ENCODE measurements around the gene RNGTT. TPM values are rescaled to one million over a fixed set of nuclear protein-coding genes. Genes with fewer than 3 reads are reported as not detected.
"Not testable (repeated sequence)": the region's sequence is repeated elsewhere in the genome, so short reads cannot be mapped to it uniquely, and the experiment has no call there.

RNGTT gene
- total and polyA plus RNA-seq, 10 of the 15 experiments (the other 5 are each of a cell fraction or from before 2014, with no cell fraction given) = 7.7 to 30.4 (median 22.2) TPM

- no peak overlapping the region for H3K4me2 ChIP-seq (ENCODE audit: control insufficient read depth, insufficient read depth)
- FAIRE-seq (no peak), ATAC-seq (no peak), DNase-seq (ENCODE audit: low read depth, low spot score) (no peak)
- TF ChIP-seq ZNF687 (IDR thresholded peaks at IDR 0.05) = no peak
- no peak for TF ChIP-seq WRNIP1 (IDR thresholded peaks at IDR 0.05; ENCODE audit: borderline replicate concordance, low read depth, low read length)
- no peak for TF ChIP-seq BHLHE40 (IDR thresholded peaks at IDR 0.05; ENCODE audit: borderline replicate concordance in 1 of 2, low read depth in 2 of 2, low read length in 1 of 2)
- TF ChIP-seq CBFB (IDR thresholded peaks at IDR 0.05; ENCODE audit: low read depth) = no peak
- no peak for TF ChIP-seq IRF5 (IDR thresholded peaks at IDR 0.05; ENCODE audit: borderline replicate concordance)
- no peaks in the 10 kb centered on the region for H3K4me1 ChIP-seq (ENCODE audit: control insufficient read depth, insufficient read depth, low read length)
- POLR2A ChIA-PET = no interaction called here
- no peak overlapping the region for H2AFZ ChIP-seq (ENCODE audit: control insufficient read depth, low read depth, low read length)
- H3K27me3 ChIP-seq (replicated peaks in 1 of 2; ENCODE audit: control insufficient read depth in 2 of 2, insufficient read depth in 2 of 2, low read length in 1 of 2) = no peaks in the 10 kb centered on the region
- intact Hi-C loops (cut with micrococcal nuclease; ENCODE audit: unreplicated experiment) (no loop called here), in situ Hi-C loops (cut with MboI) (no loop called here)
- peaks cover 16% of the 10 kb centered on the region for H3K9me3 ChIP-seq (replicated peaks; ENCODE audit: control insufficient read depth, insufficient read depth, low read length)
- H3K79me2 ChIP-seq (ENCODE audit: control insufficient read depth, insufficient read depth, low read length) = no peaks in the 10 kb centered on the region
- RAD21 ChIA-PET (ENCODE audit: unreplicated experiment) = no interaction called here
- CTCF ChIA-PET = interaction anchor here (0.5 kb wide), 1 partner anchor 1658 kb away, joined by 3 read pairs; no protein-coding TSS in a partner anchor
- H3K27ac ChIP-seq (ENCODE audit: control insufficient read depth, insufficient read depth) = no peak overlapping the region
- SMC1A ChIA-PET (ENCODE audit: uncharacterized antibody, unreplicated experiment) = interaction anchor here (0.6 to 0.8 kb wide), 2 partner anchors 51 to 521 kb away, joined by 3 read pairs; no protein-coding TSS in a partner anchor
- H4K20me1 ChIP-seq (ENCODE audit: control insufficient read depth, insufficient read depth) = no peaks in the 10 kb centered on the region
- H3K4me3 ChIP-seq = no peak overlapping the region
- peaks cover 0 to 1% of the 10 kb centered on the region in 2 experiments; a peak in 1 of 4 replicates for H3K36me3 ChIP-seq (ENCODE audit: control insufficient read depth in 2 of 2, insufficient read depth in 2 of 2, low read length in 1 of 2)
- no peak overlapping the region for H3K9ac ChIP-seq (ENCODE audit: control insufficient read depth, insufficient read depth, low read length)
- no TSS peak for BruUV-seq (replicated peaks)
Measured at GRCh38 chr6:88835210-88835609, 128.2 kb downstream of the RNGTT start.

- in situ Hi-C loops (cut with MboI); RAD21 ChIA-PET (ENCODE audit: unreplicated experiment); BruUV-seq (replicated peaks): not testable (repeated sequence)
Measured at GRCh38 chr6:88833071-88833470, 130.3 kb downstream of the RNGTT start.

More at GRCh38 chr6:88833071-88833470, 130.3 kb downstream of the RNGTT start:
- H3K9ac ChIP-seq (ENCODE audit: control insufficient read depth, insufficient read depth, low read length); FAIRE-seq; H3K27ac ChIP-seq (ENCODE audit: control insufficient read depth, insufficient read depth); H3K4me3 ChIP-seq; SMC1A ChIA-PET (ENCODE audit: uncharacterized antibody, unreplicated experiment); H3K27me3 ChIP-seq (replicated peaks in 1 of 2; ENCODE audit: control insufficient read depth in 2 of 2, insufficient read depth in 2 of 2, low read length in 1 of 2); ATAC-seq; H3K4me2 ChIP-seq (ENCODE audit: control insufficient read depth, insufficient read depth); H2AFZ ChIP-seq (ENCODE audit: control insufficient read depth, low read depth, low read length); H4K20me1 ChIP-seq (ENCODE audit: control insufficient read depth, insufficient read depth); DNase-seq (ENCODE audit: low read depth, low spot score); H3K79me2 ChIP-seq (ENCODE audit: control insufficient read depth, insufficient read depth, low read length); intact Hi-C loops (cut with micrococcal nuclease; ENCODE audit: unreplicated experiment); H3K36me3 ChIP-seq (ENCODE audit: control insufficient read depth in 2 of 2, insufficient read depth in 2 of 2, low read length in 1 of 2); POLR2A ChIA-PET; CTCF ChIA-PET; H3K4me1 ChIP-seq (ENCODE audit: control insufficient read depth, insufficient read depth, low read length): not testable (repeated sequence)
- 57% methylated on average over 1 of the region's 1 CpG for WGBS (ENCODE audit: insufficient coverage, insufficient replicate concordance, low lambda C conversion rate, missing lambda C conversion rate)
- peaks cover 16% of the 10 kb centered on the region for H3K9me3 ChIP-seq (replicated peaks; ENCODE audit: control insufficient read depth, insufficient read depth, low read length)
